ENCODE measurements around the gene PRSS56. TPM values are rescaled to one million over a fixed set of nuclear protein-coding genes. Genes with fewer than 3 reads are reported as not detected.

The PRSS56 gene
- total RNA-seq, 1 donor = not detected

DNA sequence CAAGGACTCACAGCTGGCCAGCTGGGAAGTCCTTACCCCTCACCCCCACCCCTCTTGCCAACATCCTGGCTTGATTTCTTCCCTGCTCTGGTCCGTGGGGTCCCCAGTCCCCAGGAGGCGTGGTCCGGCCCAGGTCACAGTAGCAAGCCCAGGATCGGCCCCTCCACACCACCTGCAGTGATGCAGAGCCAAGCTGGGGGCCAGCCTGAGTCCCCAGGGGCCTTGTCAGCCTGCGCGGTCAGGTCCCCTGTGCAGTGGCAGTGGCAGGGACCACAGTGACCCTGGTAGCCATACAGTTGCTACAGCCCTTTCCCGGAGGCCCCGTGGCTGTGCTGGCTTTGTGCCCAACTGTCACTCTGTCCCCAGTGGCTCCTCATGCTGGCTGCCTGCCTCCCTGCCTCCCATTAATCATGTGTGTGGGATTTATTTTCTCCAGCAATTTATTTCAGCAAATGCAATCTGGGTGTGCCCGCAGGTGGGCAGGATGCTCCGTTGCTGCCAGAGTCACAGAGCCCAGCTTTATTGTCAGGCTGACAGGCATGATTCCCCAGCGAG lies 8.8 kb upstream of the PRSS56 start:
- H3K9me3 ChIP-seq (ENCODE audit: low read depth, low read length) = no peaks in the 10 kb centered on the region
- TF ChIP-seq, protein P1, sequence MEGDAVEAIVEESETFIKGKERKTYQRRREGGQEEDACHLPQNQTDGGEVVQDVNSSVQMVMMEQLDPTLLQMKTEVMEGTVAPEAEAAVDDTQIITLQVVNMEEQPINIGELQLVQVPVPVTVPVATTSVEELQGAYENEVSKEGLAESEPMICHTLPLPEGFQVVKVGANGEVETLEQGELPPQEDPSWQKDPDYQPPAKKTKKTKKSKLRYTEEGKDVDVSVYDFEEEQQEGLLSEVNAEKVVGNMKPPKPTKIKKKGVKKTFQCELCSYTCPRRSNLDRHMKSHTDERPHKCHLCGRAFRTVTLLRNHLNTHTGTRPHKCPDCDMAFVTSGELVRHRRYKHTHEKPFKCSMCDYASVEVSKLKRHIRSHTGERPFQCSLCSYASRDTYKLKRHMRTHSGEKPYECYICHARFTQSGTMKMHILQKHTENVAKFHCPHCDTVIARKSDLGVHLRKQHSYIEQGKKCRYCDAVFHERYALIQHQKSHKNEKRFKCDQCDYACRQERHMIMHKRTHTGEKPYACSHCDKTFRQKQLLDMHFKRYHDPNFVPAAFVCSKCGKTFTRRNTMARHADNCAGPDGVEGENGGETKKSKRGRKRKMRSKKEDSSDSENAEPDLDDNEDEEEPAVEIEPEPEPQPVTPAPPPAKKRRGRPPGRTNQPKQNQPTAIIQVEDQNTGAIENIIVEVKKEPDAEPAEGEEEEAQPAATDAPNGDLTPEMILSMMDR (IDR thresholded peaks at IDR 0.05; ENCODE audit: extremely low read depth, low read depth, low read length) = no peak
- H2AFZ ChIP-seq (ENCODE audit: low read length) = no peak overlapping the region
- H3K4me1 ChIP-seq (ENCODE audit: insufficient read depth, low read length) = no peaks in the 10 kb centered on the region
- H4K20me1 ChIP-seq (ENCODE audit: insufficient read depth, low read length) = no peaks in the 10 kb centered on the region
- H3K27ac ChIP-seq (ENCODE audit: low read depth, low read length) = no peak overlapping the region
- H3K4me3 ChIP-seq (ENCODE audit: insufficient read depth, low read length) = no peak overlapping the region
- no peaks in the 10 kb centered on the region for H3K79me2 ChIP-seq (ENCODE audit: insufficient read depth, low read length)
- no peak for DNase-seq (ENCODE audit: insufficient read length, low spot score, missing footprints)
- H3K4me2 ChIP-seq (ENCODE audit: insufficient read depth, low read length) = no peak overlapping the region
- H3K36me3 ChIP-seq (ENCODE audit: insufficient read depth, low read length) = no peaks in the 10 kb centered on the region
- peaks cover 20% of the 10 kb centered on the region for H3K27me3 ChIP-seq (ENCODE audit: insufficient read depth, low read length)

DNA sequence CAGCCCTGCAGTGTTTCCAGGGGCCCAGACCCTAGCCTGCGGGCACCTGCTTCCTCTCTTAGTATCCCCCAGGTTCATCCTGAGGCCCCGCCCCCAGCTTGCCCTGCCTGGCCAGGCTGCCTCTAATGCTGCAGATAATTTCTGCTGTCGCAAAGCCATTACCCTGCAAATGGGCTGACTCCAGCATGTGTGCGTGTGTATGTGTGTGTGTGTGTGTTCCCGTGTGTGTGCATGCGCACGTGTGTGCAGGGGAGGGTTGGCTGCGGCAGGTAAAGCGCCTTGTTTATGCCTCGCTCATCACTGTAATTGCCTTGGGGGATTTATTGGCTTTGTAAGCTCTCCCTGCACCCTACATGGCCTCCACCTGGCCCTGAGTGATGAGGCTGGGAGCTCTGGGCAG lies 7.6 kb upstream of the PRSS56 start:
- DNase-seq (ENCODE audit: insufficient read length, low spot score, missing footprints) = no peak
- Histone ChIP-seq H3K4me2 (ENCODE audit: insufficient read depth, low read length) (no peak overlapping the region), H3K27ac (ENCODE audit: low read depth, low read length) (no peak overlapping the region), H3K27me3 (ENCODE audit: insufficient read depth, low read length) (peaks cover 27% of the 10 kb centered on the region), H3K4me3 (ENCODE audit: insufficient read depth, low read length) (no peak overlapping the region), H3K4me1 (ENCODE audit: insufficient read depth, low read length) (no peaks in the 10 kb centered on the region), H2AFZ (ENCODE audit: low read length) (no peak overlapping the region), H3K36me3 (ENCODE audit: insufficient read depth, low read length) (no peaks in the 10 kb centered on the region), H3K9me3 (ENCODE audit: low read depth, low read length) (no peaks in the 10 kb centered on the region), H4K20me1 (ENCODE audit: insufficient read depth, low read length) (no peaks in the 10 kb centered on the region), H3K79me2 (ENCODE audit: insufficient read depth, low read length) (no peaks in the 10 kb centered on the region)
- TF ChIP-seq, protein P1 (IDR thresholded peaks at IDR 0.05; ENCODE audit: extremely low read depth, low read depth, low read length) = no peak

DNA sequence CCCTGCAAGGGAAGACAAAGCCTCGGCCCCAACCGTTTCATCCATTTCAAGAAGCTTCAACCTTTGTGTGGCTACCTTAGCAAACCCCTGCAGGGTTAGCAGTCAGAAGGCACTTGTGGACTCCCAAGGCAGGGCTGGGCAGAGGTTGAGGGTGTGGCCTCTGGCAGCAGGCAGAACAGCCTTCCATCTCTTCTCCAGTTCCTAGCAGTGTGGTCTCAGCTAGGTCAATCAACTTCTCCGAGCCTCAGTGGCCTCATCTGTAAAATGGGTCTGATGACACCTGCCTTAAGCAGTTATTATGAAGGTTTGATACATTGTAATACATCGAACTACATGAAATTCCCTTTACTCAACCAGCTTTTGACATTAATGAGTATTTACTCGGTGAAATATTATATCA lies 6.8 kb upstream of the PRSS56 start:
- no peak overlapping the region for H3K27ac ChIP-seq (ENCODE audit: low read depth, low read length)
- H4K20me1 ChIP-seq (ENCODE audit: insufficient read depth, low read length) = no peaks in the 10 kb centered on the region
- H3K4me2 ChIP-seq (ENCODE audit: insufficient read depth, low read length) = no peak overlapping the region
- DNase-seq (ENCODE audit: insufficient read length, low spot score, missing footprints) = no peak
- H3K36me3 ChIP-seq (ENCODE audit: insufficient read depth, low read length) = no peaks in the 10 kb centered on the region
- H3K9me3 ChIP-seq (ENCODE audit: low read depth, low read length) = no peaks in the 10 kb centered on the region
- no peaks in the 10 kb centered on the region for H3K79me2 ChIP-seq (ENCODE audit: insufficient read depth, low read length)
- H3K27me3 ChIP-seq (ENCODE audit: insufficient read depth, low read length) = peaks cover 27% of the 10 kb centered on the region
- H3K4me3 ChIP-seq (ENCODE audit: insufficient read depth, low read length) = no peak overlapping the region
- H2AFZ ChIP-seq (ENCODE audit: low read length) = no peak overlapping the region
- H3K4me1 ChIP-seq (ENCODE audit: insufficient read depth, low read length) = no peaks in the 10 kb centered on the region
- TF ChIP-seq, protein P1 (IDR thresholded peaks at IDR 0.05; ENCODE audit: extremely low read depth, low read depth, low read length) = no peak

DNA sequence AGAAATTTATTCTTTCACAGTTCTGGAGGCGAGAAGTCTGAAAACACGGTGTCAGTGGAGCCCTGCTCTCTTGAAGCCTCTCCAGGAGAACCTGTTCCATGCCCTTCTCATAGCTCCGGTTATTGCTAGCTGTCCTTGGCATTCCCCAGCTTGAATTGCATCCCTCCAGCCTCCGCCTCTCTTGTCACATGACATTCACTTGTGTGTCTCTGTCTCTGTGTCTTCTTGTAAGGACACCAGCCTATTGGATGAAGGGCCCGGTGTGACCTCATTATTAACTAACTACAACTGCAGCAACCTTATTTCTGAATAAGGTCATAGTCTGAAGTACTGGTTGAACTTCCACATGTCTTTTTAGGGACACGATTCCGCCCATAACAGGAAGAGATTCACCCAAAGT lies 4.5 kb upstream of the PRSS56 start:
- Histone ChIP-seq H3K9me3 (ENCODE audit: low read depth, low read length) (no peaks in the 10 kb centered on the region), H3K27ac (ENCODE audit: low read depth, low read length) (no peak overlapping the region), H3K4me2 (ENCODE audit: insufficient read depth, low read length) (no peak overlapping the region), H3K79me2 (ENCODE audit: insufficient read depth, low read length) (no peaks in the 10 kb centered on the region), H2AFZ (ENCODE audit: low read length) (no peak overlapping the region), H4K20me1 (ENCODE audit: insufficient read depth, low read length) (no peaks in the 10 kb centered on the region), H3K27me3 (ENCODE audit: insufficient read depth, low read length) (peaks cover 29% of the 10 kb centered on the region), H3K4me1 (ENCODE audit: insufficient read depth, low read length) (no peaks in the 10 kb centered on the region), H3K4me3 (ENCODE audit: insufficient read depth, low read length) (no peak overlapping the region), H3K36me3 (ENCODE audit: insufficient read depth, low read length) (no peaks in the 10 kb centered on the region)
- no peak for DNase-seq (ENCODE audit: insufficient read length, low spot score, missing footprints)
- TF ChIP-seq, protein P1 (IDR thresholded peaks at IDR 0.05; ENCODE audit: extremely low read depth, low read depth, low read length) = no peak
